ENCODE results near the gene PEX11G. TPM values are rescaled to one million over a fixed set of nuclear protein-coding genes. Genes with fewer than 3 reads are reported as not detected.

The PEX11G gene
- total and polyA plus RNA-seq, 2 of the 8 experiments (the other 6 are each of a cell fraction or from before 2014, with no cell fraction given), result 2.1 to 4.3 TPM

- no peaks in the 10 kb centered on the region for H3K9me3 ChIP-seq (ENCODE audit: insufficient read depth in 2 of 2, low read depth in 1 of 2, low read length in 1 of 2)
- no peak overlapping the region for H4K5ac ChIP-seq (ENCODE audit: insufficient read length, low read depth, low read length)
- peak overlapping the region; percentile 48; the same call in 1 of the 2 replicates for H4K8ac ChIP-seq (ENCODE audit: extremely low read depth, insufficient read depth, low read length)
- no peak overlapping the region for H2AK5ac ChIP-seq (ENCODE audit: low read depth, low read length)
- H3K18ac ChIP-seq (ENCODE audit: extremely low read depth, low read length), result no peak overlapping the region
- no peaks in the 10 kb centered on the region for H3K36me3 ChIP-seq (ENCODE audit: control insufficient read depth in 2 of 4, insufficient read depth in 4 of 4, low read length in 3 of 4)
- no peak overlapping the region for H3K4ac ChIP-seq (replicated peaks; ENCODE audit: insufficient read length, low read depth, low read length)
- H2BK20ac ChIP-seq (ENCODE audit: low read length), result no peak overlapping the region
- ChIA-PET CTCF (ENCODE audit: partially characterized antibody) (interaction anchor here (0.9 to 1.2 kb wide), 2 partner anchors 18 to 56 kb away, joined by 3 read pairs; no protein-coding TSS in a partner anchor), POLR2A (ENCODE audit: partially characterized antibody) (interaction anchor here (0.9 to 1.2 kb wide), 2 partner anchors 9 to 43 kb away, joined by 3 to 4 read pairs; no protein-coding TSS in a partner anchor)
- H3K4me1 ChIP-seq (replicated peaks in 1 of 4; ENCODE audit: control insufficient read depth in 3 of 4, insufficient read depth in 4 of 4, low read length in 3 of 4), result peaks cover 0 to 16% (median 10%) of the 10 kb centered on the region in 4 experiments; a peak in 6 of 7 replicates
- H4K91ac ChIP-seq (replicated peaks; ENCODE audit: insufficient read length, low read length), result no peak overlapping the region
- FAIRE-seq (no peak), DNase-seq (ENCODE audit: low read depth in 1 of 2, low spot score in 2 of 2) (no peak)
- H3K23ac ChIP-seq (ENCODE audit: insufficient read length), result no peak overlapping the region
- no peak for TF ChIP-seq POU5F1 (IDR thresholded peaks at IDR 0.05; ENCODE audit: low read depth, low read length)
- TF ChIP-seq YY1 (IDR thresholded peaks at IDR 0.05; ENCODE audit: low read depth, low read length), result no peak
- 0 out of 2 replicates have a peak, but pooled peaks cover 1% of the 10 kb centered on the region for H3K79me1 ChIP-seq (ENCODE audit: low read depth, low read length)
- peaks cover 0 to 1% of the 10 kb centered on the region in 2 experiments for H4K20me1 ChIP-seq (replicated peaks in 1 of 2; ENCODE audit: control insufficient read depth in 1 of 2, insufficient read depth in 2 of 2, low read length in 2 of 2)
- no peak overlapping the region for H3K14ac ChIP-seq (ENCODE audit: insufficient read length)
- no peak overlapping the region for H3K27ac ChIP-seq (ENCODE audit: low read depth, low read length)
- H3K23me2 ChIP-seq (ENCODE audit: low read depth, low read length), result peaks cover 4% of the 10 kb centered on the region
- no peak overlapping the region for H3K9ac ChIP-seq (replicated peaks in 1 of 4; ENCODE audit: extremely low read depth in 1 of 4, low read depth in 3 of 4, low read length in 3 of 4)
- H2AFZ ChIP-seq (ENCODE audit: low read length), result no peak overlapping the region
- no peaks in the 10 kb centered on the region for H3K27me3 ChIP-seq (replicated peaks in 1 of 4; ENCODE audit: control insufficient read depth in 3 of 4, extremely low read depth in 1 of 4, insufficient read depth in 3 of 4, low read length in 3 of 4)
- H3K56ac ChIP-seq (replicated peaks; ENCODE audit: insufficient read length, low read depth, low read length), result no peak overlapping the region
- H3K4me2 ChIP-seq (ENCODE audit: insufficient read depth in 1 of 2, low read depth in 2 of 2, low read length in 2 of 2), result no peak overlapping the region
- WGBS, 2 experiments (ENCODE audit: extremely low coverage in 1 of 2, insufficient coverage in 1 of 2, insufficient read length in 1 of 2, insufficient replicate concordance in 2 of 2, low coverage in 1 of 2, low lambda C conversion rate in 2 of 2, missing lambda C conversion rate in 1 of 2), result 85% methylated on average over 6 of the region's 6 CpGs; no CpG with 5 or more reads in 1 of the 2 experiments
- H2BK15ac ChIP-seq (ENCODE audit: low read length), result no peak overlapping the region
- H3K79me2 ChIP-seq (ENCODE audit: control insufficient read depth in 1 of 2, insufficient read depth in 2 of 2, low read length in 2 of 2), result peaks cover 0 to 10% of the 10 kb centered on the region in 2 experiments; a peak in 1 of 4 replicates
- no peak overlapping the region for H3K4me3 ChIP-seq (ENCODE audit: extremely low read depth in 1 of 4, insufficient read depth in 2 of 4, low read depth in 3 of 4, low read length in 4 of 4)
- no peak overlapping the region for H2BK5ac ChIP-seq (ENCODE audit: low read depth, low read length)
- H2BK12ac ChIP-seq (ENCODE audit: low read depth, low read length), result no peak overlapping the region
- no peak overlapping the region for H2BK120ac ChIP-seq (replicated peaks; ENCODE audit: low read depth, low read length)
Measured at GRCh38 chr19:7512400-7512851, 23.6 kb upstream of the PEX11G start.
